Kidney (tissue), 14 donors: ENCODE data around the gene MAP2K4. TPM values are rescaled to one million over a fixed set of nuclear protein-coding genes. Genes with fewer than 3 reads are reported as not detected.

ENCODE experiments used
- DNase-seq, 5 donors: peaks; one replicate each; pipeline ENCODE4 v3.0.0-alpha.2; 2013 to 2020
- FAIRE-seq: peaks from 2 replicates; lab custom pipeline; 2012; peaks lifted over from hg19 to GRCh38; lab: Jason Lieb, UNC
- H3K27ac ChIP-seq, 2 donors: one replicate each; pipeline ENCODE4 v1.7.0; 2013; ENCODE audit warnings: low read depth in 2 of 2, low read length in 2 of 2, inconsistent platforms in 1 of 2
- H3K27me3 ChIP-seq: one replicate; pipeline ENCODE4 v1.7.1; 2013; ENCODE audit warnings: low read length, inconsistent platforms; ENCODE audit not compliant: control insufficient read depth, insufficient read depth
- H3K36me3 ChIP-seq, 3 donors: one replicate each; pipeline versions ENCODE4 v1.7.0 to v1.7.1; 2013; ENCODE audit warnings: low read length in 3 of 3, control low read depth in 1 of 3, inconsistent platforms in 1 of 3; ENCODE audit not compliant: insufficient read depth in 3 of 3, control insufficient read depth in 2 of 3
- H3K4me1 ChIP-seq, 3 donors: one replicate each; pipeline versions ENCODE4 v1.7.0 to v1.7.1; 2013; ENCODE audit warnings: low read length in 3 of 3, inconsistent platforms in 1 of 3, low read depth in 1 of 3; ENCODE audit not compliant: control insufficient read depth in 2 of 3, insufficient read depth in 2 of 3
- H3K4me3 ChIP-seq, 3 donors: one replicate each; pipeline versions ENCODE4 v1.7.0 to v1.8.1; 2013; ENCODE audit warnings: low read length in 3 of 3, control low read depth in 1 of 3, inconsistent platforms in 1 of 3
- H3K9ac ChIP-seq, 3 donors: one replicate each; pipeline versions ENCODE4 v1.7.0 to v1.7.1; 2013; ENCODE audit warnings: low read length in 3 of 3, control low read depth in 1 of 3, inconsistent platforms in 1 of 3
- H3K9me3 ChIP-seq, 3 donors: one replicate each; pipeline versions ENCODE4 v1.7.0 to v1.7.1; 2013; ENCODE audit warnings: low read length in 3 of 3, control low read depth in 1 of 3, inconsistent platforms in 1 of 3; ENCODE audit not compliant: control insufficient read depth in 2 of 3, insufficient read depth in 1 of 3
- CTCF ChIP-seq: IDR thresholded peaks from 3 replicates; pipeline ENCODE4 v1.5.1; 2012; ENCODE audit warnings: mild to moderate bottlenecking, moderate library complexity, borderline replicate concordance; ENCODE audit not compliant: insufficient read depth; ENCODE audit errors: extremely low read depth
- intact Hi-C: fragments of 100-400 bp; cut with DNase I; formaldehyde crosslinking; loops from one replicate; pipeline ENCODE4 v1.11.1; 2022
- polyA plus RNA-seq: library from polyadenylated mRNA; stranded (reverse); fragments of 350-450 nt; fragmentation: Illumina TruSeq; extraction: RNeasy Lipid Tissue Mini Kit (QIAGEN cat#74804); gene quantifications from one replicate; pipeline ENCODE4 v1.2.3, GENCODE V29; 2014; ENCODE audit warnings: low read depth, low replicate concordance; ENCODE audit not compliant: insufficient read depth
- total RNA-seq: library from RNA; stranded (reverse); fragmentation: NEBNext Ultra II Directional; extraction: Animal tissue kit (Norgen Biotek cat#: 25700); gene quantifications from one replicate; pipeline ENCODE4 v1.2.1, GENCODE V29; 2021
- donor health status: control.
- donor health status: control.
- donor health status: control.
- donor health status: control.
- donor health status: control.
- donor health status: DM: yes; HTN: yes; CAD: no.
- donor health status: Normal renal cell carcinoma (clear cell type).

The MAP2K4 gene
- total and polyA plus RNA-seq, 2 donors from 2014 or later: 14.2 to 36.1 TPM

GRCh38 chr17:12055889-12056288, 35.2 kb downstream of the MAP2K4 start:
- intact Hi-C loops: no loop called here
- no peak for FAIRE-seq
- H3K27me3 ChIP-seq: no peaks in the 10 kb centered on the region

GRCh38 chr17:12057520-12057919, 36.8 kb downstream of the MAP2K4 start:
- TF ChIP-seq CTCF: no peak

More at GRCh38 chr17:12055889-12056288, 35.2 kb downstream of the MAP2K4 start:
- no peak for TF ChIP-seq CTCF
- H3K36me3 ChIP-seq: no peaks in the 10 kb centered on the region
- H3K9me3 ChIP-seq: no peaks in the 10 kb centered on the region
- H3K27ac ChIP-seq: no peak overlapping the region
- no peak overlapping the region for H3K9ac ChIP-seq
- no peak overlapping the region for H3K4me3 ChIP-seq
- H3K4me1 ChIP-seq: no peaks in the 10 kb centered on the region
- no peak for DNase-seq

DNA sequence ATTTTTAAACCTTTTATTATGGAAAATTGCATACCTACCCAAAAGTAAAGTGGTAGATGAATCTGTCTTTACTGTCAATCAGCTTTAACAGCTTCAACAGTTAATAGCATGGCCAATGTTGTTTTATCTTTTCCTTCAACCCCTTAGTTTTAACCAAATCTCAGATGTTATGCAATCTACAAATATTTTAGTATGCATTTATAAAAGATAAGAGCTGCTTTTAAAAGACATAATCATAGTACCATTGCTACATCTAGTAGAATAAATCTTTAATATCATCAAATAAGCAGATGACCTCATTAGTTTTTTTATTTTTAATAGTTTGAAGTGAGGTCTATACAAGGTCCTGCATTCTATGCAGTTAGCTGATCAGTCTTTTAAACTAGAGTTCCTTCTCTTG, 37.9 kb downstream of the MAP2K4 start:
- DNase-seq: no peak
- H3K4me3 ChIP-seq: no peak overlapping the region
- no peaks in the 10 kb centered on the region for H3K36me3 ChIP-seq
- no peaks in the 10 kb centered on the region for H3K9me3 ChIP-seq
- no peak for FAIRE-seq
- H3K4me1 ChIP-seq: no peaks in the 10 kb centered on the region
- H3K27ac ChIP-seq: no peak overlapping the region
- H3K9ac ChIP-seq: no peak overlapping the region
- no peak for TF ChIP-seq CTCF
- intact Hi-C loops: no loop called here
- no peaks in the 10 kb centered on the region for H3K27me3 ChIP-seq

More at GRCh38 chr17:12057520-12057919, 36.8 kb downstream of the MAP2K4 start:
- H3K9ac ChIP-seq: no peak overlapping the region
- no peaks in the 10 kb centered on the region for H3K36me3 ChIP-seq
- no peaks in the 10 kb centered on the region for H3K9me3 ChIP-seq
- intact Hi-C loops: no loop called here
- no peaks in the 10 kb centered on the region for H3K27me3 ChIP-seq
- H3K27ac ChIP-seq: no peak overlapping the region
- H3K4me1 ChIP-seq: no peaks in the 10 kb centered on the region
- no peak for FAIRE-seq
- H3K4me3 ChIP-seq: no peak overlapping the region
- no peak for DNase-seq

DNA sequence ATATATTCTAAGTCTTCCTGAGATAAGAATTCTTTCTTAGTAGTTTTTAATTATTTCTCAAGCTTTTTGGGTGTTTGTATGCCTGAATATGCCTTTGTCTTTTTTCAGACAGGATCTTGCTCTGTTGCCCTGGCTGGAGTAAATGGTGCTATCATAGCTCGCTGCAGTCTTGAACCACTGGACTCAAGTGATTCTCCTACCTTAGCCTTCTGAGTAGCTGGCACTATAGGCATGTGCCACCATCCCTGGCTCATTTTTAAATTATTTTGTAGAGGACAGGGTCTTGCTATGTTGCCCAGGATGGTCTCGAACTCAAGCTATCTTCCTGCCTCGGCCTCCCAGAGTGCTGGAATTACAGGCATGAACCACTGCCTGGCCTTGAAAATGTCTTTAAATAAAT, 41.6 kb downstream of the MAP2K4 start:
- no peaks in the 10 kb centered on the region for H3K9me3 ChIP-seq
- H3K9ac ChIP-seq: no peak overlapping the region
- no peaks in the 10 kb centered on the region for H3K4me1 ChIP-seq
- no peak for DNase-seq
- peaks cover 0 to 3% (median 0%) of the 10 kb centered on the region in 3 donors for H3K36me3 ChIP-seq
- no peak overlapping the region for H3K4me3 ChIP-seq
- intact Hi-C loops: no loop called here
- no peak for TF ChIP-seq CTCF
- no peaks in the 10 kb centered on the region for H3K27me3 ChIP-seq
- H3K27ac ChIP-seq: no peak overlapping the region
- no peak for FAIRE-seq
